NCI-H187 (cell line): ENCODE data around the gene CEP131.

ENCODE experiments used
- DNase-seq, 2 experiments: peaks; one replicate each; lab custom pipeline; 2025; lab: John Stamatoyannopoulos, UW

Gene CEP131

GRCh38 chr17:81199482-81199830 is 23.3 kb downstream of the CEP131 start:
- no peak for DNase-seq

DNA sequence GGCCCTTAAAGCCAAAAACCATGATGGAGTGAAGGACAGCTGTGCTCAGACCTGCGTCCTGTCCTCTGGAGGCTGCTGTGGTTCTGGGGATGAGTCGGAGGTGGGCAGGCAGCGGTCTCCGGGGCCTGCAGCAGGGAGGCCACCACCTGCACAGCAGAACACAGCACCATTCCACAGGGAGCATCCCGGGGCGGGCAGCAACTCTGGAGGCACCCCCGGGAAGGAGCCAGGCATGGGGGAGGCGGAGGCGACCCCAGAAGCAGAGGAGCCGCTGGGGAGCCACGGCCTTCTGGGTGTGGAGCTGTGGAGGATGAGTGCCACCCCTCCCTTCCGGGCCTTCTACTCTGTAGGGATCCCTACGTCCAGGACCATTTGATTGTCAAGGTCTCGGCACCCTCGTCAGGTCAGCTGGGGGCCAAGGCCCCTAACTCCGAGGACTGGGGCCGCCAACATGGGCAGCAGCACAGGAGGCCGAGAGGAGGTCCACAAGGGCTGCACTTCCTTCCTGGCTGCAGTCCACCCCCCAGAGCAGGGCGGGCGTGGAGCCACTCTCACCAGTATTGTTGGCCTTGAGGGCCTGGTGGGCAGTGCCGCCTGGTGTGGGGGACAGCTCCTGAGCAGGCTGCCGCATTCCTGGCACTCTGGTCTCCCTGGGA is 23.8 kb downstream of the CEP131 start:
- no peak for DNase-seq

DNA sequence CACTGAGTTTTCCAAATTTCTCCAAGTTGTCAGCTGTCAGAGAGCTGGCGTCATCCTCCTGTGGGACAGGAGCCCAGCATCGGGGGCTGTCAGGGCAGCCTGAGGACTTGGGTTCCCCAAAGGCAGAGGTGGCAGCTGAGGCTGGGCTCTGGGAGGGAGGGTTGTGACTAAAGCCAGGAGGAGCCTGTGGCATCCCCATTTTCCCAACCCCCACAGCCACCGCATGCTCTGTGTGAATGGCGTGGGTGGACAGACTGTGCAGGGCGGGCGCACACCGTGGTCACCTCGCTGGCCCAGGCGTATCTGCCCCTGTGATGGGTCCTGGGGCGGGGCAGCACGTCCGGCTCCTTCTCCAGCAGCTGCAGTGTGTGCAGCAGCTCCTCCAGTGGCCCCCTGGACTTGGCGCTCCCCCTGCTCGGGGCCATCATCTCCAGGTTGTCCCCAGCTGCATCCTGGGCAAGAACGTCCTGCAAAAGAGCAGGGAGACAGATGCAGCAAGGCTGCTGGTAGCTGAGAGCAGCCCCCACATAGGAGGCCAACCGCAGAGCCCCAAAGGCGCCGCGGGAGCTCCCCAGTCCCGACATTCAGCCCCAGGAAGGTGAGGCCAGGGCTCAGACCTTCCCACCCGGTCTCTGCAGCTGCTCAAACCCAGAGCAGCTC is 24.8 kb downstream of the CEP131 start:
- DNase-seq: no peak

DNA sequence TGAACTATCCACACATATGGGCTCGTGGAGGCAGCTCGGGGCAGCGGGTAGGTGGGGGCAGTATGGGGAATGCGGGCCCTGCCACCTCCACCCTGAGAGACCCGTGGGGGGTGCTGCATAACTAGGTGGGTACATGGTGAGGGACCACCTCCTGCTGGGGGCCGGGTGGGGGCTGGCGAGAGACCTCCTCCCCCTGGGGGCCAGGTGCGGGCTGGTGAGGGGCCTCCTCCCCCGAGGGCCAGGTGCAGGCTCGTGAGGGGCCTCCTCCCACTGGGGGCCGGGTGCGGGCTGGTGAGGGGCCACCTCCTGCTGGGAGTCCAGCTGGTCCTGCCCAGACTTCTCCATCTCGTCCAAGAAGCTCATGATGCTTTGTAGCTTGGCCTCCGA is 25.4 kb downstream of the CEP131 start:
- DNase-seq: no peak

GRCh38 chr17:81196505-81197408 is 26.0 kb downstream of the CEP131 start:
- no peak for DNase-seq

DNA sequence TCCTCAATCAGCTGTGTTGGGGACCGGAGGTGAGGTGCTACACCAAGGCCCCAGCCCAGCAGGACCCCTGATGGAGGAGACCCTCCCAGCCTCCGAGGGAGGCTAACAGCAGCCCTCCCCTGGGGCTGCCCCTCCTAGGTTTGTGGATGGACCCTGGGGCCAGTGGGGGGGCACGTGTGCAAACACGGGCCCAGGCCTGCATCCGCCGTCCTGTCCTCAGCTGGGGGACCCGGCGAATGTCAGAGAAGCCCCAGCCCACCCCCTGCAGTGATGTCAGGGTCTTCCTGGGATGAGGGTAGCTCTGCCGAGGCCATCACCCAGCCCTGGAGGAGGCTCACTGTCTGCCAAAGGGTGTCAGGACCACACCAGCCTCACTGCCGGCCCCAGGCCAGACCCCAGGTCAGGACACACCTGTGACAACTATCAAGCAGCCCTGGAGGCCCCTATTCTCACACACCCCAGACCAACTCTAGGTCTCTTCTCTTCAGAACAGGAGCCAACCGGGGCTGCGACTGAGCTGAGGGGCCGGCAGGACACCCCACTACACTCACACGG is 26.7 kb downstream of the CEP131 start:
- DNase-seq: no peak

- no peak for DNase-seq
These were observed 27.5 kb downstream of the CEP131 start for GRCh38 chr17:81194941-81195901.

- DNase-seq: no peak
These were observed 28.5 kb downstream of the CEP131 start for GRCh38 chr17:81194225-81194760.

- no peak for DNase-seq
These were observed 29.1 kb downstream of the CEP131 start for GRCh38 chr17:81193470-81194224.

DNA sequence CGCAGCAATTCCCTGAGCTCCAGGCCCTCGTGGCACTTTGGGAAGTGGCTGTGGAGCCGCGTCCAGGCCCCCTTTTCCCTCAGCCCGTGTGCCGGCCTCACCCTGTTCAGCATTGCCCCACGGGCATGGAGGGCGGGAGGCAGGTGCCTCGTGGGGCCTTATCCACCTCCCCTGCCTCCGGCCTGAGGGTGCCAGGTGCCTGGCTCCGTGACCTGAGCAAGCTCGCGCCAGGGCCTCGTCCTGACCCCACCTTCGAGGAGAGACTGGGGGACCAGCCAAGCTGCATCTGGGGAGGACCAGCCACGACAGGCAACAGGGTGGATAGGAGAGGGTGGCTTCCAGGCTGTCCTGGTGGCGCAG is 29.7 kb downstream of the CEP131 start:
- no peak for DNase-seq

- DNase-seq: no peak
These were observed 30.2 kb downstream of the CEP131 start for GRCh38 chr17:81192386-81193050.

- no peak for DNase-seq
These were observed 31.1 kb downstream of the CEP131 start for GRCh38 chr17:81191646-81192045.

DNA sequence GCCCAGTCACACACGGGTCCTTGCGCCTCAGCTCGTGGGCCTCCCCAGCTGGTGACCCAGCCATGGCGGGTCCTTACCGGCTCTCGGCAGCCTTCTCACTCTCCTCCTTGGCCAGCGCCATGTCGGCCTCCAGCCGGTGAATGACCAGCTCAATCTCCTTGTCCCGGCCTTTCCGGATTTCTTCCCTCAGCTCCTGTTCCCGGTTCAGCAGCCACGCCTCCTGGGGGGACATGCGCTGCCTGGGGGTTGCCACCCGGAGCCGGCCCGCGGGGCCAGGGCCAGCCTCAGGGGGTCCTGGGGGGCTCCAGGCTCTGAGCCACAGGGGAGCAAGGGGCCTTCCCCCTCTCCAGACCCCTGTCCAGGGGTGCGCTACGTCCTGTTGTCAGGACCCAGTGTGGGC is 31.6 kb downstream of the CEP131 start:
- no peak for DNase-seq

DNA sequence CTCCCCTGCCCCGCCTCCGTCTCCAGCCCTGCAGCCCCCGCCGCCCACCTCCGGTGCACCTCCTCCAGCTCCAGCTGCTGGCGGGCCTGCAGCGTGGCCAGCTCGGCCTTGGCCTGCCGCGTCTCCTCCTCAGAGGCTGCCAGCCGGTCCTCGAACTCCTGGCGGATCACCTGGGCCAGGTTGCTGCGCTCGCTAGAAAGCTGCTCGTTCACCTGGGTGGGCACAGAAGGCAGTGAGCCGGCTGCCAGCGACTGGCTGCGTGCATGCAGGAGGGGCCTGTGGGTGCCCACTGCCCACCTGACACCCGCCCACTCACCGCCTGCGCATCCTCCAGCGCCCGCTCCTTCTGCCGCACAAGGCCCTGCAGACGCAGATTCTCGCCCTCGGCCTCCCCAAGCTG is 32.2 kb downstream of the CEP131 start:
- no peak for DNase-seq

GRCh38 chr17:81189670-81190530 is 32.9 kb downstream of the CEP131 start:
- no peak for DNase-seq

DNA sequence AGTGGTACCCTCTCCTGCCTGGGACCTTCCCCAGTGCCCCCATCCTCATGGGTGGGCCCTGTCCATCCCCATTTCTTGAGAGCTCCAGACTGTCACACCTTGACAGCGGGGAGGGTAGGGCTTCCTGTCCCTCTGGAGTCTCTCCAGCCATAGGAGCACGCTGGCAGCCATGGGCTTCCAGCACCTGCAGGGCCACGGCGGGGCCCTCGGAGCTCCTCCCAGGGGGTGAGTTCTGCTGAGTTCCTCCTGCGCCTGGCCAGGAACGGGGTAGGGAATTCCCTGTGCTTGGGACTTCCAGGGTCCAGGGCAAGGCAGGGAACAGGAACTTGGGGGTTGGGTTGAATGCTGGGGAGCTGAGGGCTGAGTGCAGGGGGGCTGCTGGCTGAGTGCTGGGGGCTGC is 33.7 kb downstream of the CEP131 start:
- DNase-seq: no peak

DNA sequence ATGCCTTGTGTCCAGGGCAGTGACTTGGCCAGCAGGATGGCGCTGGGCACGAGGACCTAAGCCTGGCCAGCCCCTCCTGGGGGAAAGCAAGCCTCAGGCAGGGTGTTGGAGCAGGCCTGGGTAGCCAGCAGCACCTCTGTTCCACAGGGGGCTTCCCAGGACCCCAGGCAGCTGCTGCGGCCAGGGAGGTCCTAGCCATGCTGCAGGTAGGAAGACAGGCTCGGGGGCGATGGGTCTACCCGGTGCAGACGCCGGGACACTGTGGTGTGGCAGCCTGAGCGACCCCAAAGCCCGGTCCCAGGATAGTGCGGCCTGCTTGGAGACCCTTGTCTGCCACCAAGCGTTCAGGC is 34.3 kb downstream of the CEP131 start:
- no peak for DNase-seq

GRCh38 chr17:81187586-81188490 is 34.9 kb downstream of the CEP131 start:
- no peak for DNase-seq
